Neural progenitor cell (in vitro differentiated cells): ENCODE results near the gene IL17REL. TPM values are rescaled to one million over a fixed set of nuclear protein-coding genes. Genes with fewer than 3 reads are reported as not detected.

Source experiments
- DNase-seq: peaks from one replicate; pipeline ENCODE4 v3.0.0-alpha.2; 2016; ENCODE audit warnings: low spot score
- H2AFZ ChIP-seq: fragments of 200-600 bp; sonication (generic); replicated peaks from 2 replicates; pipeline ENCODE4 v1.6.1; 2016; ENCODE audit warnings: antibody characterized with exemption
- H3F3A ChIP-seq: fragments of 200-600 bp; sonication (generic); 2 replicates; pipeline ENCODE4 v1.6.1; 2016; ENCODE audit warnings: antibody characterized with exemption, low read depth
- H3K27ac ChIP-seq: fragments of 200-600 bp; sonication (generic); 2 replicates; pipeline ENCODE4 v1.5.1; 2016; ENCODE audit warnings: mild to moderate bottlenecking
- H3K27me3 ChIP-seq: fragments of 200-600 bp; sonication (generic); 2 replicates; pipeline ENCODE4 v1.6.1; 2016; ENCODE audit warnings: mild to moderate bottlenecking, moderate library complexity
- H3K36me3 ChIP-seq: fragments of 200-600 bp; sonication (generic); 2 replicates; pipeline ENCODE4 v1.5.1; 2016
- H3K4me1 ChIP-seq: fragments of 200-600 bp; sonication (generic); 2 replicates; pipeline ENCODE4 v1.6.1; 2016; ENCODE audit warnings: mixed run types
- H3K4me2 ChIP-seq: fragments of 200-600 bp; sonication (generic); 2 replicates; pipeline ENCODE4 v1.6.1; 2016
- H3K4me3 ChIP-seq: fragments of 200-600 bp; sonication (generic); 2 replicates; pipeline ENCODE4 v1.5.1; 2016
- H3K79me2 ChIP-seq: fragments of 200-600 bp; sonication (generic); 2 replicates; pipeline ENCODE4 v1.6.1; 2016; ENCODE audit warnings: low read depth
- H3K9ac ChIP-seq: fragments of 200-600 bp; sonication (generic); 2 replicates; pipeline ENCODE4 v1.6.1; 2016
- H3K9me3 ChIP-seq: fragments of 200-600 bp; sonication (generic); 2 replicates; pipeline ENCODE4 v1.5.1; 2016; ENCODE audit warnings: low read depth
- H4K20me1 ChIP-seq: fragments of 200-600 bp; sonication (generic); 2 replicates; pipeline ENCODE4 v1.6.1; 2016; ENCODE audit warnings: low read depth
- H3K27ac Mint-ChIP-seq: 3 replicates; pipeline ENCODE4 v1.8.0; 2021; ENCODE audit warnings: mixed read lengths
- H3K27me3 Mint-ChIP-seq: 2 replicates; pipeline ENCODE4 v1.8.0; 2022; ENCODE audit warnings: low read depth, mild to moderate bottlenecking, inconsistent platforms, moderate library complexity, mixed read lengths; ENCODE audit not compliant: insufficient read depth
- H3K36me3 Mint-ChIP-seq: 3 replicates; pipeline ENCODE4 v1.8.0; 2021; ENCODE audit warnings: mixed read lengths
- H3K4me1 Mint-ChIP-seq: 3 replicates; pipeline ENCODE4 v1.8.0; 2021; ENCODE audit warnings: mixed read lengths
- H3K4me3 Mint-ChIP-seq: 3 replicates; pipeline ENCODE4 v1.8.0; 2021; ENCODE audit warnings: mild to moderate bottlenecking, moderate library complexity, mixed read lengths
- H3K9me3 Mint-ChIP-seq: 3 replicates; pipeline ENCODE4 v1.8.0; 2020; ENCODE audit warnings: mixed read lengths
- CTCF ChIP-seq: fragments of 200-600 bp; sonication (generic); IDR thresholded peaks from 2 replicates; pipeline ENCODE4 v1.5.1; 2017; ENCODE audit warnings: antibody characterized with exemption, mild to moderate bottlenecking
- EZH2 ChIP-seq: fragments of 200-600 bp; sonication (generic); IDR thresholded peaks from 2 replicates; pipeline ENCODE4 v1.6.1; 2017; ENCODE audit warnings: antibody characterized with exemption, mild to moderate bottlenecking, moderate library complexity
- EZH2phosphoT487 ChIP-seq: fragments of 200-600 bp; sonication (generic); IDR thresholded peaks from 2 replicates; pipeline ENCODE4 v1.6.1; 2017; ENCODE audit warnings: antibody characterized with exemption
- total RNA-seq: library from RNA; depleted of rRNA; stranded (reverse); fragments of >200 nt; gene quantifications from 2 replicates; pipeline ENCODE4 v1.2.3, GENCODE V29; 2015; ENCODE audit warnings: low replicate concordance

Gene IL17REL
- total RNA-seq, 1 donor from 2014 or later = not detected

- Histone ChIP-seq H2AFZ (no peak overlapping the region), H4K20me1 (peaks cover 53% of the 10 kb centered on the region), H3K9me3 (no peaks in the 10 kb centered on the region), H3K79me2 (peaks cover 19% of the 10 kb centered on the region), H3F3A (peaks cover 6% of the 10 kb centered on the region), H3K27me3 (peaks cover 23% of the 10 kb centered on the region), H3K27ac (peak overlapping the region; percentile 37), H3K4me3 (no peak overlapping the region), H3K4me2 (no peak overlapping the region), H3K9ac (no peak overlapping the region), H3K36me3 (no peaks in the 10 kb centered on the region), H3K4me1 (peaks cover 19% of the 10 kb centered on the region)
- H3K36me3 Mint-ChIP-seq = peaks cover 4% of the 10 kb centered on the region
- peaks cover 12% of the 10 kb centered on the region for H3K4me1 Mint-ChIP-seq
- H3K27ac Mint-ChIP-seq = no peak overlapping the region
- peaks cover 12% of the 10 kb centered on the region for H3K27me3 Mint-ChIP-seq
- peak; percentile 51 for DNase-seq
- TF ChIP-seq EZH2 (no peak), EZH2phosphoT487 (no peak), CTCF (no peak)
- no peaks in the 10 kb centered on the region for H3K9me3 Mint-ChIP-seq
- no peak overlapping the region for H3K4me3 Mint-ChIP-seq
These were observed 45.5 kb downstream of the IL17REL start for GRCh38 chr22:49966774-49967705.

GRCh38 chr22:49966041-49966773 lies 46.4 kb downstream of the IL17REL start:
- Histone ChIP-seq H3K9ac (no peak overlapping the region), H3K4me3 (no peak overlapping the region), H3K27me3 (peaks cover 21% of the 10 kb centered on the region), H3K79me2 (peaks cover 27% of the 10 kb centered on the region), H3K4me2 (no peak overlapping the region), H3K9me3 (no peaks in the 10 kb centered on the region), H3K27ac (peak overlapping the region; percentile 37), H3F3A (peaks cover 6% of the 10 kb centered on the region), H2AFZ (no peak overlapping the region), H3K36me3 (no peaks in the 10 kb centered on the region), H4K20me1 (peaks cover 61% of the 10 kb centered on the region), H3K4me1 (peaks cover 13% of the 10 kb centered on the region)
- TF ChIP-seq EZH2 (no peak), CTCF (no peak), EZH2phosphoT487 (no peak)
- Mint-ChIP-seq H3K27ac (no peak overlapping the region), H3K4me3 (no peak overlapping the region), H3K4me1 (peaks cover 12% of the 10 kb centered on the region), H3K36me3 (peaks cover 4% of the 10 kb centered on the region), H3K9me3 (no peaks in the 10 kb centered on the region), H3K27me3 (peaks cover 12% of the 10 kb centered on the region)
- peak; percentile 1 for DNase-seq

- H3K9me3 Mint-ChIP-seq = no peaks in the 10 kb centered on the region
- H2AFZ ChIP-seq = no peak overlapping the region
- peaks cover 64% of the 10 kb centered on the region for H4K20me1 ChIP-seq
- peaks cover 2% of the 10 kb centered on the region for H3K36me3 Mint-ChIP-seq
- H3K79me2 ChIP-seq = peaks cover 31% of the 10 kb centered on the region
- H3K27me3 ChIP-seq = peaks cover 15% of the 10 kb centered on the region
- H3K9ac ChIP-seq = no peak overlapping the region
- no peaks in the 10 kb centered on the region for H3K36me3 ChIP-seq
- H3K27ac ChIP-seq = no peak overlapping the region
- TF ChIP-seq CTCF (no peak), EZH2phosphoT487 (no peak), EZH2 (no peak)
- peaks cover 7% of the 10 kb centered on the region for H3K4me1 Mint-ChIP-seq
- peaks cover 6% of the 10 kb centered on the region for H3F3A ChIP-seq
- DNase-seq = peak; percentile 2
- H3K27ac Mint-ChIP-seq = no peak overlapping the region
- H3K27me3 Mint-ChIP-seq = peaks cover 7% of the 10 kb centered on the region
- peaks cover 9% of the 10 kb centered on the region for H3K4me1 ChIP-seq
- H3K4me2 ChIP-seq = no peak overlapping the region
- no peak overlapping the region for H3K4me3 Mint-ChIP-seq
- H3K9me3 ChIP-seq = no peaks in the 10 kb centered on the region
- H3K4me3 ChIP-seq = no peak overlapping the region
These were observed 47.2 kb downstream of the IL17REL start for GRCh38 chr22:49965091-49966040.
